Activated naive CD4-positive, alpha-beta T cell treated with anti-CD3 and anti-CD28 coated beads, Interleukin-2, amount 50 U/mL, for 24 hours (primary cell): ENCODE results near the gene CNN2.

Experiments used
- H3K27ac Mint-ChIP-seq: one replicate; pipeline ENCODE4 v1.8.0; 2021; ENCODE audit warnings: mild to moderate bottlenecking, mixed read lengths
- H3K27me3 Mint-ChIP-seq: one replicate; pipeline ENCODE4 v1.8.0; 2021; ENCODE audit warnings: mixed read lengths
- H3K36me3 Mint-ChIP-seq: one replicate; pipeline ENCODE4 v1.8.0; 2021; ENCODE audit warnings: mixed read lengths
- H3K4me1 Mint-ChIP-seq: one replicate; pipeline ENCODE4 v1.8.0; 2021; ENCODE audit warnings: mixed read lengths
- H3K4me3 Mint-ChIP-seq: one replicate; pipeline ENCODE4 v1.8.0; 2021; ENCODE audit warnings: mild to moderate bottlenecking, mixed read lengths
- H3K9me3 Mint-ChIP-seq: one replicate; pipeline ENCODE4 v1.8.0; 2021; ENCODE audit warnings: mixed read lengths

Gene CNN2

GRCh38 chr19:1027650-1028061, 1.2 kb downstream of the CNN2 start:
- peaks cover 29% of the 10 kb centered on the region for H3K4me1 Mint-ChIP-seq
- H3K36me3 Mint-ChIP-seq = peaks cover 2% of the 10 kb centered on the region
- H3K4me3 Mint-ChIP-seq = peak overlapping the region; percentile 92
- H3K9me3 Mint-ChIP-seq = no peaks in the 10 kb centered on the region
- H3K27ac Mint-ChIP-seq = peak overlapping the region; percentile 30
- no peaks in the 10 kb centered on the region for H3K27me3 Mint-ChIP-seq

GRCh38 chr19:1028062-1028926, 1.9 kb downstream of the CNN2 start:
- H3K27ac Mint-ChIP-seq = peak overlapping the region; percentile 30

GRCh38 chr19:1032264-1032867, 6.0 kb downstream of the CNN2 start:
- no peak overlapping the region for H3K4me3 Mint-ChIP-seq

More at GRCh38 chr19:1028062-1028926, 1.9 kb downstream of the CNN2 start:
- Mint-ChIP-seq H3K4me3 (peak overlapping the region; percentile 85), H3K9me3 (no peaks in the 10 kb centered on the region), H3K36me3 (peaks cover 2% of the 10 kb centered on the region), H3K4me1 (peaks cover 35% of the 10 kb centered on the region), H3K27me3 (no peaks in the 10 kb centered on the region)

DNA sequence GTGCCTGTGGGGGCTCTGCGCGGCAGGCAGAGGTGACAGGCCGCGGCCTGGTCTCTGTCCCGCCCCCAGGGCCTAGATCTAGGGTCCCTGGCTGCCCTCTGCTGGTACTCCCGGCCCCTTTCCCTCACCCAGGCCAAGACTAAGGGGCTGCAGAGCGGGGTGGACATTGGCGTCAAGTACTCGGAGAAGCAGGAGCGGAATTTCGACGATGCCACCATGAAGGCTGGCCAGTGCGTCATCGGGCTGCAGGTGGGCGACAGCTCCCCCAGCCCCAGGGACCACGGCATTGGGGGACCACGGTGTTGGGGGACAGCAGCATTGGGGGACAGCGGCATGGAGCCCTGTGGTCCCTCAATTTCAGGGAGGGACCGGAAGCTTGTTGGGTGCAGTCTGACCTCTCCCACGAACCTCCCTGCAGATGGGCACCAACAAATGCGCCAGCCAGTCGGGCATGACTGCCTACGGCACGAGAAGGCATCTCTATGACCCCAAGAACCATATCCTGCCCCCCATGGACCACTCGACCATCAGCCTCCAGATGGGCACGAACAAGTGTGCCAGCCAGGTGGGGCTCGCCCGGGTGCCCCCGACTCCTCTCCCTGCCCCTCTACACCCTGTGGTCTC, 9.7 kb downstream of the CNN2 start:
- Mint-ChIP-seq H3K4me3 (no peak overlapping the region), H3K36me3 (peaks cover 4% of the 10 kb centered on the region), H3K4me1 (peaks cover 51% of the 10 kb centered on the region)

More at GRCh38 chr19:1032264-1032867, 6.0 kb downstream of the CNN2 start:
- Mint-ChIP-seq H3K4me1 (peaks cover 35% of the 10 kb centered on the region), H3K27ac (no peak overlapping the region), H3K27me3 (no peaks in the 10 kb centered on the region), H3K9me3 (no peaks in the 10 kb centered on the region), H3K36me3 (peaks cover 4% of the 10 kb centered on the region)

GRCh38 chr19:1037621-1038064, 11.2 kb downstream of the CNN2 start:
- peak overlapping the region; percentile 62 for H3K27ac Mint-ChIP-seq
- peaks cover 4% of the 10 kb centered on the region for H3K36me3 Mint-ChIP-seq
- no peaks in the 10 kb centered on the region for H3K9me3 Mint-ChIP-seq
- H3K4me1 Mint-ChIP-seq = peaks cover 49% of the 10 kb centered on the region
- peak overlapping the region; percentile 63 for H3K4me3 Mint-ChIP-seq
- no peaks in the 10 kb centered on the region for H3K27me3 Mint-ChIP-seq

More for the DNA sequence above, 9.7 kb downstream of the CNN2 start:
- no peaks in the 10 kb centered on the region for H3K9me3 Mint-ChIP-seq
- H3K27me3 Mint-ChIP-seq = no peaks in the 10 kb centered on the region
- peak overlapping the region; percentile 8 for H3K27ac Mint-ChIP-seq

- Mint-ChIP-seq H3K27me3 (no peaks in the 10 kb centered on the region), H3K4me3 (peak overlapping the region; percentile 96), H3K4me1 (peaks cover 41% of the 10 kb centered on the region), H3K36me3 (peaks cover 4% of the 10 kb centered on the region), H3K9me3 (no peaks in the 10 kb centered on the region), H3K27ac (peak overlapping the region; percentile 56)
Measured at GRCh38 chr19:1038978-1039645, 12.7 kb downstream of the CNN2 start.

DNA sequence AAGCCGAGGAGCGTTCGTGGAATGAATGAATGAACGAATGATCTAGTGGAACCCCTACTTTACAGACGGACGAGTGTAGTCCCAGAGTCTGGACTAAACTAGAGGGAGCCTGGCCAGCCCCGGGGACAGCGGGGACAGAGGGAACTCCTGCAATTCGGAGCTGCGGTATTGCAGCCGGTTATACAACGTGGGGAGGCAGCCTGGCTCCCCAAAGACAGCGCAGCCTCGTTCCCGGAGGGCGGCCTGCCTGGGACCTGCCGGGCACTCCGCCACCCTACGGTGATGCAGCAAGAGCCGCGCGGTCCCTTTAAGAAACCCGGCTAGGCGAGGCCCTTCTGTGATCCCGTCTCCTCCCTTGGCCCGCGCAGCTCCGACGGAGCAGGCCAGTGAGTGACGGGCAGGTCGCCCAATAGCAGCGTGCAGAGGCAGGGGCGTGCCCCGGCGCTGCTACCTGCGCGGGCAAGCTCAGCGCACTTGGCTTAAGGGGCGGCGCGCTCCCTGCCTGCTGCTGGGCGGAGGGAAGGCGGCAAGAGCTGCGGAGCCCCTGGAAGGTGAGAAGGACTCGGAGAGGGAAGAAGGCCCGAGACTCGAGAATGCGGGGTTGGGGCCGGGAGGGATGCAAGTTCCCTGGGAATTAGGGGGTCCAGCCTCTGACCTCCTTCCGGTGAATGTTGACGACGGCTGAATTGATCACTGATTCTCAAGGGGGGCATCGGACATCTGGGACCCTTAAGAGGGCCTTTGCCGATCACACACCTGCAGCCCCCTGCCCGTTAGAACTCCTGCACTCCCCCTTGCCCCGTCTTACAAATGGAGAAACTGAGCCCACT, 13.5 kb downstream of the CNN2 start, which contains the start of gene ABCA7:
TSS of gene ABCA7 (plus strand) at position 462 of the 830 bp plus-strand sequence. CDS start 1,255 bp downstream, outside the sequence.
- Mint-ChIP-seq H3K27ac (peak within 1 kb of the TSS; percentile 56), H3K27me3 (no peaks in the 10 kb centered on the region), H3K9me3 (no peaks in the 10 kb centered on the region), H3K4me3 (peak within 1 kb of the TSS; percentile 96), H3K4me1 (peaks cover 41% of the 10 kb centered on the region), H3K36me3 (peaks cover 4% of the 10 kb centered on the region)

DNA sequence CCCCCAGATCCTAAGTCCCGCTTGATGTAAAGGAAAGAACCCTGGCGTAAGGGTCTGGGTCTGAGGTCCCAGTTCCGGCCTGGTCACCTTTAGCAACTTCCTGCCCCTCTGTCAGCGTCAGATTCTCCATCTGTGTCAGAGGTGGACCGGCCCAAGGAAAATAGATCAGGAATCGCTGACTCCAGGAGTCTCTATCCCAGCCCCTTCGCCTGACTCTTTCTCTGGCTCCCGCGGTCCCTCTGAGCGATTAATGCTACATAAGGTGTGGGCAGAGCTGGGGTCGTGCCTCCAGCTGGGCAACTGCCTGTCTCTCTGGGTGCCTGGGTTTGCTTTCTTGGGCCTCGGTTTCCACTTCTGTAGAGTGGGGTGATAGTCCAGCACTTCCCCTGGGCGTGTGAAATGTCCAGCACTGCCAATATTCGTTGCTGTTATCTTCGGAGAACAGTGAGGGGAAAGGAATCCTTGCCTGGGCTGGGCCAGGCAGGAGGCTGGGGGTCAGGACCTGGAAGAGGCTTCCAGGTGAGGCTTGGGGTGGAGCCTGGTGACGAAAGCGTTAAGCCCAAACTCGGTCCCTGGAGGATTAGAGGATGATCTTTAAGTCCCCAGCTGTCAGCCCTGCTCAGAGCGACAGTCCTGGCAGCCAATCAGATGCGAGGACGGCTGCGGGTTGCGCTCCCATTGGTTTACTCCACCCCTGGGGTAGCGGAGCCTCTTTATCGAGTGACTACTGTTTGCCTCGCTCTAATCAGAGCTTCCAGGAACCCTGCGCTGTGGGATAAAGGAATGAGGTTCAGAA, 14.3 kb downstream of the CNN2 start:
- H3K27ac Mint-ChIP-seq = peak overlapping the region; percentile 56
- no peaks in the 10 kb centered on the region for H3K27me3 Mint-ChIP-seq
- no peaks in the 10 kb centered on the region for H3K9me3 Mint-ChIP-seq
- peaks cover 4% of the 10 kb centered on the region for H3K36me3 Mint-ChIP-seq
- peaks cover 40% of the 10 kb centered on the region for H3K4me1 Mint-ChIP-seq
- H3K4me3 Mint-ChIP-seq = peak overlapping the region; percentile 96

DNA sequence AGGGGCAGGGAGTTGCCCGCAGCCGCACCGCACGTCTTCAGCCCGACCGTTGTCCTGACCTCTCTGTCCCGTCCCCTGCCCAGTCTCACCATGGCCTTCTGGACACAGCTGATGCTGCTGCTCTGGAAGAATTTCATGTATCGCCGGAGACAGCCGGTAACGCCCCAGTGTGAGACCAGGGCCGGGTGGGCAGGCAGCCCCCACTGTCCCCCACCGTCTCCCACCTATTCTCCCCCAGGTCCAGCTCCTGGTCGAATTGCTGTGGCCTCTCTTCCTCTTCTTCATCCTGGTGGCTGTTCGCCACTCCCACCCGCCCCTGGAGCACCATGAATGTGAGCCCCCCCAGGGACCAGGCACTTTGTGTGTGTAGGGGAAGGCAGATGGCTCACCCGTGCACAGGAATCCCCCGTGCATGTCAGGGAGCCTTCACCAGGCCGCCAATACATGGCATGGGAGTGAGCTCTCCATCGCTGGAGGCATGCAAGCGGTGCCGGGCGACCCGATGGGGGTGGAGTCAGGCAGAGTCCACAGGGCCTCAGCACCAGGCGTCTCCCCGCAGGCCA, 14.9 kb downstream of the CNN2 start:
- Mint-ChIP-seq H3K27me3 (no peaks in the 10 kb centered on the region), H3K4me1 (peaks cover 40% of the 10 kb centered on the region), H3K4me3 (peak overlapping the region; percentile 96), H3K36me3 (peaks cover 4% of the 10 kb centered on the region), H3K9me3 (no peaks in the 10 kb centered on the region), H3K27ac (no peak overlapping the region)

- Mint-ChIP-seq H3K36me3 (peaks cover 2% of the 10 kb centered on the region), H3K27ac (no peak overlapping the region), H3K27me3 (no peaks in the 10 kb centered on the region), H3K4me3 (peak overlapping the region; percentile 11), H3K9me3 (no peaks in the 10 kb centered on the region), H3K4me1 (peaks cover 40% of the 10 kb centered on the region)
Measured at GRCh38 chr19:1041835-1042685, 15.7 kb downstream of the CNN2 start.

- Mint-ChIP-seq H3K4me1 (peaks cover 33% of the 10 kb centered on the region), H3K27ac (no peak overlapping the region), H3K4me3 (peak overlapping the region; percentile 11), H3K9me3 (no peaks in the 10 kb centered on the region), H3K27me3 (no peaks in the 10 kb centered on the region), H3K36me3 (no peaks in the 10 kb centered on the region)
Measured at GRCh38 chr19:1042689-1043511, 16.5 kb downstream of the CNN2 start.

DNA sequence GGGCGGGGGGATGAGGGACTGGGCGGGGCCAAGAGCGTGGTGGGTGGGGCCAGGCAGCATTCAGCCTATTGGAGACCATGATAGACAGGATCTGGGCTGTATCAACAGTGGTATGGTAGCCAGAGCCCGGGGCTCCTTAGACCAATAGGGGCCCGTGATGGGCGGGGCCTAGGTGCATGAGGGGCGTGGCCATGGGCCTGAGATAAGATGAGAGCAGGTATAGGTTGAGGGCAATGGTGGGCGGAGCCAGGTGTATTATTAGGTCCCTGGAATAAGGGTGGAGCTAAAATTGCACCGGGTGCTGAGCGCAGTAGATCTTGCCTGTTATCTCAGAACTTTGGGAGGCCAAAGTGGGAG, 18.8 kb downstream of the CNN2 start:
- Mint-ChIP-seq H3K4me3 (no peak overlapping the region), H3K9me3 (no peaks in the 10 kb centered on the region), H3K27ac (peak overlapping the region; percentile 35), H3K27me3 (no peaks in the 10 kb centered on the region), H3K36me3 (no peaks in the 10 kb centered on the region), H3K4me1 (peaks cover 12% of the 10 kb centered on the region)
